Activated CD4-positive, alpha-beta T cell treated with anti-CD3 and anti-CD28 coated beads for 36 hours (primary cell): ENCODE results near the gene CCDC8. TPM values are rescaled to one million over a fixed set of nuclear protein-coding genes. Genes with fewer than 3 reads are reported as not detected.
"Not testable (repeated sequence)": the region's sequence is repeated elsewhere in the genome, so short reads cannot be mapped to it uniquely, and the experiment has no call there.

Experiments used
- ATAC-seq: fragments of 200-7000 bp; cut with Tn5 transposase; one replicate; pipeline ENCODE4 v1.10.0; 2021; ENCODE audit warnings: mild to moderate bottlenecking, moderate library complexity
- CTCF ChIA-PET: fragments of 350-600 bp; sonication (Branson Sonifier 250); formaldehyde crosslinking; loops from one replicate; lab custom pipeline; 2021; ENCODE audit warnings: antibody characterized with exemption; lab: Charles Lee
- POLR2A ChIA-PET: fragments of 350-600 bp; sonication (Branson Sonifier 250); formaldehyde crosslinking; loops from one replicate; lab custom pipeline; 2021; ENCODE audit warnings: antibody characterized with exemption, inconsistent platforms; lab: Charles Lee
- DNase-seq: peaks from one replicate; pipeline ENCODE4 v3.0.0-alpha.2; 2020
- H3K27ac Mint-ChIP-seq: one replicate; pipeline ENCODE4 v1.8.0; 2021; ENCODE audit warnings: mixed read lengths
- H3K27me3 Mint-ChIP-seq: one replicate; pipeline ENCODE4 v1.8.0; 2021; ENCODE audit warnings: mixed read lengths
- H3K36me3 Mint-ChIP-seq: one replicate; pipeline ENCODE4 v1.8.0; 2021; ENCODE audit warnings: low read depth, mixed read lengths
- H3K4me1 Mint-ChIP-seq: one replicate; pipeline ENCODE4 v1.8.0; 2021; ENCODE audit warnings: mixed read lengths
- H3K4me3 Mint-ChIP-seq: one replicate; pipeline ENCODE4 v1.8.0; 2021; ENCODE audit warnings: mild to moderate bottlenecking, moderate library complexity, mixed read lengths
- H3K9me3 Mint-ChIP-seq: one replicate; pipeline ENCODE4 v1.8.0; 2021; ENCODE audit warnings: low read depth, mixed read lengths
- intact Hi-C, 2 experiments: fragments of 100-400 bp; cut with DNase I in 1 of 2; cut with micrococcal nuclease in 1 of 2; formaldehyde crosslinking; loops; one replicate each; pipeline versions ENCODE4 v1.14.2 to v1.15.1; 2022 to 2024; cut with DNase I, micrococcal nuclease
- total RNA-seq, 2 experiments: library from RNA; stranded (reverse); gene quantifications; one replicate each; pipeline ENCODE4 v1.2.3, GENCODE V29; 2021

CCDC8 gene
- total RNA-seq, 2 experiments from 2014 or later = not detected

DNA sequence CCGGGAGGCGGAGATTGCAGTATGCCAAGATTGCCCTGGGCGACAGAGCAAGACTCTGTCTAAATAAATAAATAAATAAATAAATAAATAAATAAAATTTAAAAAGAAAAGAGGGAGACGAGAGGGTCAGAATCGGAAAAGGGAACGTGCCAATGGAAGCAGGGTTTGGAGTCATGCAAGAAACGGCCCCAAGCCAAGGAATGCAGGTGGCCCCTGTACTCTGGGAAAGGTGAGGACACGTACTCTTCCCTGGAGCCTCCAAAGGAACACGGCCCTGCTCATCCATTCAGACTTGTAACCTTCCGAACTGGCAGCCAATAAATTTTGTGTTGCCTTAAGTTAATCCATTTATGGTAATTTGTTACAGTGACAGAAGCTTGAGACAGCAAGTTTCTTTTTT is 35.2 kb upstream of the CCDC8 start:
- ATAC-seq = no peak
- POLR2A ChIA-PET = no interaction called here
- Mint-ChIP-seq H3K4me1 (no peaks in the 10 kb centered on the region), H3K9me3 (peaks cover 8% of the 10 kb centered on the region), H3K27ac (no peak overlapping the region), H3K36me3 (peaks cover 3% of the 10 kb centered on the region), H3K27me3 (peaks cover 14% of the 10 kb centered on the region), H3K4me3 (no peak overlapping the region)
- intact Hi-C loops = no loop called here
- CTCF ChIA-PET = no interaction called here
- DNase-seq = no peak

DNA sequence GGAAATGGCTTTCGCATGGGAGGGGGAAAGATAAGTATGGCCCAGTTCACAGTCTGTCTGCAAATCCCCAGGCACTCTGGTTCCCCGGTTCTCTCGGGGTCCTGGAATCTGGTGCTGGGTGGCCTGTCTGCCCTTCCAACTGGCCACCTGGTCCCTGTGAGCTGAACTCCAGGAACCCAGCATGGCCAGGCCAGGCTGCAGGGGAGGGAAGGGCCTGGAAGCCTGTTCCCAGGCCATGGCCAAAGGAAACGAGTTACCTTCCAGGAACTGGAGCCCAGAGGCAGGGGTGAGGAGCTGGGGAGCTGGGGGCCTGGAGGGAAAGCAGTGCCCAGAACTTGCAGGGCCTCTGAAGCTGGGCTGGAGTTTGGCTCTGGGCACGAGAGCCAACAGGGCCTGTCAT is 34.5 kb upstream of the CCDC8 start:
- Mint-ChIP-seq H3K36me3 (peaks cover 3% of the 10 kb centered on the region), H3K4me1 (no peaks in the 10 kb centered on the region), H3K9me3 (peaks cover 8% of the 10 kb centered on the region), H3K27ac (no peak overlapping the region), H3K4me3 (no peak overlapping the region), H3K27me3 (peaks cover 14% of the 10 kb centered on the region)
- DNase-seq (no peak), ATAC-seq (no peak)
- POLR2A ChIA-PET = no interaction called here
- CTCF ChIA-PET = no interaction called here
- intact Hi-C loops = no loop called here

DNA sequence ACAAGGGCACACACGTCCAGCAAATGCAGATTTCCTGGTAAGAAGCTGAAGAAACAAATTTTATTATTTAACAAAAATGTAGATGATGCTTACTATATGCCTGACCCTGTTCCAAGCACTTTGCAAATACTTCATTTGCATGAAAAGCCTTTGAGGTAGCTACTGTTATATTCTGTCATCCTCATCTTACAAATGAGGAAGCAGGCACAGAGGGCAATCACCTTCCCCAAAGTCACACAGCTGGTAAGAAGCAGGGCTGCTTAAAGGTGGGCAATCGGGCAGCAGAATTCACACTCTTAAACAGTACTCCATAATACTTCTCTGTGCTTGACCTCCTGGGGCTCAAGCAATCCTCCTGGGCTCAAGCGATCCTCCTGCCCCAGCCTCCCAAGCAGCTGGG is 33.6 kb upstream of the CCDC8 start:
- no peak for DNase-seq
- H3K27ac Mint-ChIP-seq = no peak overlapping the region
- peaks cover 3% of the 10 kb centered on the region for H3K36me3 Mint-ChIP-seq
- intact Hi-C loops = no loop called here
- POLR2A ChIA-PET = no interaction called here
- no peak overlapping the region for H3K4me3 Mint-ChIP-seq
- no peaks in the 10 kb centered on the region for H3K4me1 Mint-ChIP-seq
- no peak for ATAC-seq
- H3K9me3 Mint-ChIP-seq = peaks cover 8% of the 10 kb centered on the region
- H3K27me3 Mint-ChIP-seq = peaks cover 14% of the 10 kb centered on the region
- CTCF ChIA-PET = no interaction called here

DNA sequence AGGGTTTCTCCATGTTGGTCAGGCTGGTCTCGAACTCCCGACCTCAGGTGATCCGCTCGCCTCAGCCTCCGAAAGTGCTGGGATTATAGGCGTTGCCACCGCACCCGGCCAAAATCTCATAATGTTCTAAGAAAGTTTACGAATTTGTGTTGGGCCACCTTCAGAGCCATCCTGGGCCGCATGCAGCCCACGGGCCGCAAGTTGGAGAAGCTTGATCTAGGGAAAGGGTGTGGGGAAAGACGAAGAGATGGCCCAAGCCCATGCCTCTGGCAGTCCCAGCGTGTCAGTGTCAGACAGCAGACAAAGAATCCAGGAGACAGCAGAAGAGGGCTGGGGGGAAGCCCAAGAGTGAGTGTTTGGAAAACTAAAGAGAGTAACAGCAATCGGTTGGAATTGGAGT is 32.7 kb upstream of the CCDC8 start:
- Mint-ChIP-seq H3K9me3 (peaks cover 8% of the 10 kb centered on the region), H3K36me3 (peaks cover 3% of the 10 kb centered on the region), H3K4me3 (no peak overlapping the region), H3K27me3 (peaks cover 14% of the 10 kb centered on the region), H3K4me1 (no peaks in the 10 kb centered on the region), H3K27ac (no peak overlapping the region)
- ATAC-seq (no peak), DNase-seq (no peak)
- CTCF ChIA-PET = interaction anchor here (0.6 kb wide), 2 partner anchors 44 to 78 kb away, joined by 3 read pairs; no protein-coding TSS in a partner anchor
- intact Hi-C loops = no loop called here
- POLR2A ChIA-PET = no interaction called here

DNA sequence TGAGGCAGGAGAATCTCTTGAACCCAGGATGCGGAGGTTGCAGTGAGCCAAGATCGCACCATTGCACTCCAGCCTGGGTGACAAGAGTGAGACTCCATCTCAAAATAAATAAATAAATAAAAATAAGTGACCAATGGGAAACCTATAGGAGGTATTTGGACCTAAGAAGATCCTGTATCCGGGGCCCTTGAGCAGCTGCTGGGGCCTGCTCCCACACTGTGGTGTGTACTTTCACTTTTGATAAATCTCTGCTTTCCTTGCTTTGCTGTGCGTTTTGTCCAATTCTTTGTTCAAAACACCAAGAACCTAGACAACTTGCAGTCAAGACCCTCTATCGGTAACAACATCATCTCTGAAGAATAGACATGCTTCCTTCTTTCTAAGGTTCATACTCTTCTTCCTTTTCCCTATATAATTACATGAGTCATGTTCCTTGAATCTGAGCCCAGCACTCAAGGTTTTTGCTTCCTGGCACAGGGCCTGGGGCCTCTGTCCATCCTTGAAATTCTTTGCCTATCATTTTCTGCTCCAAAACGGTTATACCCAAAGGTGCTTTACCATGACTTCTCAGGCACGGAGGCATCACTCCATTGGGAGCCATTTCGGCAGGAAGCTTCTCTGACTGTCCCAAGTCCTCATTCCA is 29.6 kb upstream of the CCDC8 start:
- H3K36me3 Mint-ChIP-seq = no peaks in the 10 kb centered on the region
- intact Hi-C loops = no loop called here
- ChIA-PET CTCF (no interaction called here), POLR2A (no interaction called here)
- no peak overlapping the region for H3K27ac Mint-ChIP-seq
- no peak for DNase-seq
- H3K27me3 Mint-ChIP-seq = peaks cover 8% of the 10 kb centered on the region
- no peaks in the 10 kb centered on the region for H3K4me1 Mint-ChIP-seq
- no peak for ATAC-seq
- H3K4me3 Mint-ChIP-seq = no peak overlapping the region
- no peaks in the 10 kb centered on the region for H3K9me3 Mint-ChIP-seq

DNA sequence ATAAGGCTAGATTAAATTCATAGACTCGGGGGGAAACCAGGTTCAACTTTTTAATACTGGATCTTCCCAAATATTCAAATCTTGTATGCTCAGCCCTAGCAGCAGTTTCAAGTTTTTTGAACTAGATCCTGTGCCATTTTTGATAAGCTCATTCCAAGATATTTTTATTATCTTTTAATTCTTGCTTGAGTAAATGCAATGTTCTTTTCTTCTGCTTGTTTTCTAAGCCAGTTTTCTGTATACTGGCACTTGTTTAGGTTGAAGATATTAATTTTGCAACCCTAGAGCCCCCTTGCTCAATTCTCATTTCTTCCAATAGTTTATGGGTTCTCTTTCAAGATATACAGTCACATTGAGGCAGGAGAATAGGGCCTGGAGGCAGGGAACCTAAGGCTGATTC is 28.5 kb upstream of the CCDC8 start:
- Mint-ChIP-seq H3K36me3 (no peaks in the 10 kb centered on the region), H3K4me3 (no peak overlapping the region), H3K27me3 (peaks cover 8% of the 10 kb centered on the region), H3K9me3 (no peaks in the 10 kb centered on the region), H3K4me1 (no peaks in the 10 kb centered on the region), H3K27ac (no peak overlapping the region)
- ATAC-seq (no peak), DNase-seq (no peak)
- intact Hi-C loops = no loop called here
- CTCF ChIA-PET = no interaction called here
- POLR2A ChIA-PET = no interaction called here

DNA sequence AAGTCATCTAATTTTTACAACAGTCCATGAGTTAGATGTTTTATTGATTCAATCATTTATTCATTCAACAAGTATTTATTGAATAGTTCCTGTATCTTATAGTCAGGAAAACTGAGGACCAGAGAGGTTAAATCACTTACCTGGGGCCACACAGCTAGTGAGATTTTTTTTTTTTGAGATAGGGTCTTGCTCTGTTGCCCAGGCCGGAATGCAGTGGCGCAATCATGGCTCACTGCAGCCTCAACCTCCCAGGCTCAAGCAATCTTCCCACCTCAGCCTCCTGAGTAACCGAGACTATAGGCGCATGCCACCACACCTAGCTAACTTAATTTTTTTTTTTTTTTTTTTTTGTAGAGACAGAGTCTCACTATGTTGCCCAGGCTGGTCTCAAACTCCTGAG is 22.3 kb upstream of the CCDC8 start:
- H3K9me3 Mint-ChIP-seq, H3K4me3 Mint-ChIP-seq, H3K4me1 Mint-ChIP-seq, POLR2A ChIA-PET, intact Hi-C loops, ATAC-seq, H3K36me3 Mint-ChIP-seq, DNase-seq, H3K27ac Mint-ChIP-seq: not testable (repeated sequence)
- peaks cover 29% of the 10 kb centered on the region for H3K27me3 Mint-ChIP-seq
- CTCF ChIA-PET = interaction anchor here (0.6 kb wide), 1 partner anchor 286 kb away, joined by 3 read pairs; no protein-coding TSS in a partner anchor

DNA sequence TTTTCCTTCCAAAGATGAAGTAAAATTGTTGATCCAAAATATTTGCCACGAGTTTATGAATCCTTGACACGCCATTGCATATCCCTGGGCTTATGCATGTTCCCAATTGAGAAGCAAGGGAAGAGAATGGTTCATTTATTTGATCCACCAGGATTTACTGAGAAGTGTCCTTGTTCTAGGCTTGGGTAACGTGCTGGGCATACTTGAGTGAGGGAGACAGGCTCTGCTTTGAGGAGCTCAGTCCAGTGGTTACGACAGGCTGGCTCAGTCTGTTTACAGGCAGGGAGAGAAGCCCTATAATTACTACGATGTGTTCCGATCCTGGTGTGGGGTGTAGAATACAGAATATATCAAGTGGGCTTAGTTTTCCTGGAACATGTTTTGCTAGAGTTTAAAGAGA is 21.6 kb upstream of the CCDC8 start:
- Mint-ChIP-seq H3K9me3 (no peaks in the 10 kb centered on the region), H3K4me1 (no peaks in the 10 kb centered on the region), H3K4me3 (no peak overlapping the region), H3K36me3 (no peaks in the 10 kb centered on the region), H3K27me3 (peaks cover 34% of the 10 kb centered on the region), H3K27ac (no peak overlapping the region)
- no peak for ATAC-seq
- ChIA-PET POLR2A (no interaction called here), CTCF (interaction anchor here (0.7 kb wide), 1 partner anchor 94 kb away, joined by 3 read pairs; no protein-coding TSS in a partner anchor)
- DNase-seq = no peak
- intact Hi-C loops = no loop called here

DNA sequence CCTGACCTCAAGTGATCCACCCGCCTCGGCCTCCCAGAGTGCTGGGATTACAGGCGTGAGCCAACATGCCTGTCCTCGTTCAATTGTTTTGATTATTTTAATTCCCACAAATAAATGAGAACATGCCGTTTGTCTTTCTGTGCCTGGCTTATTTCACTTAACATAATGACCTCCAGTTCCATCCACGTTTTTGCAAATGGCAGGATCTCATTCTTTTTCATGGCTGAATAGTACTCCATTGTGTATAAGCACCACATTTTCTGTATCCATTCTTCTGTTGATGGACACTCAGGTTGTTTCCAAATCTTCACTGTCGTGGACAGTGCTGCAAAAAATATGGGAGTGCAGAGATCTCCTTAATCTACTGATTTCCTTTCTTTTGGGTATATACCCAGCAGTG is 20.1 kb upstream of the CCDC8 start:
- POLR2A ChIA-PET, H3K27ac Mint-ChIP-seq, DNase-seq, CTCF ChIA-PET, H3K9me3 Mint-ChIP-seq, H3K36me3 Mint-ChIP-seq, H3K4me1 Mint-ChIP-seq, intact Hi-C loops, ATAC-seq, H3K4me3 Mint-ChIP-seq: not testable (repeated sequence)
- peaks cover 49% of the 10 kb centered on the region for H3K27me3 Mint-ChIP-seq

DNA sequence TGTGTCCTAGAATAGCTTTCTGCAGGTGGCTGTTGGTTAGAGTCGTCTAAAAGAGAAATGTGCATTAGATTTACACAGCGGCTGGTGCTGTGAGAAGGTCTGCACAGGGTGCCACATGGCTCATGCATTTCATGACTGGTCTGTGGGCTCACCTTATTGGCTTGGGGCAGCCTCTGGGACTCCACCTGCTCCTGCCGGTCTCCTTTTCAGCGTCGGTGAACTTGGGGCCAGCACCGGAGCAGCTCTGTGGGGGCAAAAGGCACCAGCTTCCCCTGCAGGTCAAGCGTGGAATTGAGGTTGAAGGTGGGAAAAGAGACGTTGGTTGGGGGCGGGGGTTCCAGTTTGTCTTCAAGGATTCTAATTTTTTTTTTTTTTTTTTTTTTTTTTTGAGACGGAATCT is 18.5 kb upstream of the CCDC8 start:
- intact Hi-C loops = no loop called here
- ChIA-PET CTCF (interaction anchor here (0.6 to 1.0 kb wide), 4 partner anchors 13 to 46 kb away, joined by 3 read pairs; no protein-coding TSS in a partner anchor), POLR2A (no interaction called here)
- peak; percentile 24 for DNase-seq
- Mint-ChIP-seq H3K27me3 (peaks cover 62% of the 10 kb centered on the region), H3K27ac (no peak overlapping the region), H3K9me3 (no peaks in the 10 kb centered on the region), H3K4me3 (no peak overlapping the region), H3K36me3 (no peaks in the 10 kb centered on the region), H3K4me1 (peaks cover 19% of the 10 kb centered on the region)
- ATAC-seq = no peak

DNA sequence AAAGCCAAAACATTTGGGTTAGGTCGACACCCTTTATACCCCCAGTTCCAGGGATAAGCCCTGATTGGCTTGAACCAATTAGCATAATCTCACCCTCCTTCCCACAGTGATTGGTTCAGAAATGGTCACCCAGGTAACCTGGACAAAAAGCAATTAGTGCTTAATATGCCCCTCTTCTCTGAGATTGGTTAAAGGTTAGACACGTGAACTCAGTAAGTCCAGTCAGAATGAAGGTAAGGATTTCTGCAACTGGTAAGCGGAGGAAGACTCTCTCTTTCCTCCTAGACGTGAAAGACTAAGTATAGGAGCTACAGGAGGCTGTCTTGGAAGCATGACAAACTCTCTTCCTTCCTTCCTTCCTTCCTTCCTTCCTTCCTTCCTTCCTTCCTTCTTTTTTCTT is 16.6 kb upstream of the CCDC8 start:
- no peak for ATAC-seq
- Mint-ChIP-seq H3K4me3 (no peak overlapping the region), H3K27ac (no peak overlapping the region), H3K4me1 (peaks cover 27% of the 10 kb centered on the region), H3K9me3 (no peaks in the 10 kb centered on the region), H3K36me3 (no peaks in the 10 kb centered on the region), H3K27me3 (peaks cover 69% of the 10 kb centered on the region)
- ChIA-PET CTCF (interaction anchor here (0.6 kb wide), 2 partner anchors 57 to 65 kb away, joined by 3 read pairs; no protein-coding TSS in a partner anchor), POLR2A (no interaction called here)
- intact Hi-C loops = no loop called here
- DNase-seq = no peak

DNA sequence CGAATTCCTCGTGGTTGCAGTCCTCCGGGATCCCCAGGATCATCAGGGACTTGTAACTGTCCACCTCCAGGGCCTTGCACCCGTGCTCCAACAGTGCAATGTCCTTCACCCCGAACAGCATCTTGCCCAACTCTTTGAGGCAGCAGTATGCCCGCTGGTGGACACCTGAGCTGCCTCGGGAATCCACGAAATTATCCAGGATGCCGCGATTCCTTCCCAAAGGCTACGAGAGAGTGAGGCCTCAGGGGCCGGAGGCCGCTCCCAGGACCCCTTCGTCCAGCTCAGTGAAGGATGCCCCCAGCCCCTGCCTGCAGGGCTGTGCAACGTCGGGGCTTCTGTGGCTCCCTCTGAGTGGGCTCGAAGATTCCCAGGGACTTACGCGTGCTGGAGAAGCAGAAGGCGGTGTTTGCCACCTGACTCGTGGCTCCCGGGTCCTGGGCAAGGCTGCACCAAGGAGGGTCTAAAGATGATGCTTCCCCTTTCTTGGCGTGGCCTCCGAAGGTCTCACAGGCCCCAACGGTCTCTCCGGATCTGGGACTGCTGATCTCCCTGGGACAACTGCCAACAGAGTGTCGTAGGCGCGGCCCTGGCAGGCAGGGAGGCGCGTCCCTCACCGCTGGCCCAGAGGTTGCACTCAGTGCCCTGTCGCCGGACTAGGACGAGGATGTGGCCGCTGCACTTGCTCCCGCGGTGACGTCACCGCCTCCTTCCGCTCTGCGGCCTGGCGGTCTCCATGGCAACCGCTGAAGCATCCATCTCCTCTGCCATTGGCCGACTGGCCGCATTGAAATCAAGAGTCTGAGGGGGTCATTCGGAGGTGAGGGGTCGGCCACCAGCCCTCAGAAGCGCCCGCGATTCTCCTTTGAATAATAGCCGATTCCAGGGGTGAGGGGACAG is 15.1 kb upstream of the CCDC8 start, which contains the start of gene PNMA8C:
TSS of gene PNMA8C (minus strand) at position 698 of the 897 bp plus-strand sequence. CDS start at position 121, 577 bp downstream.
- POLR2A ChIA-PET = no interaction called here
- Mint-ChIP-seq H3K36me3 (no peaks in the 10 kb centered on the region), H3K4me3 (peak within 1 kb of the TSS; percentile 41), H3K4me1 (peaks cover 27% of the 10 kb centered on the region), H3K9me3 (no peaks in the 10 kb centered on the region), H3K27ac (no peak within 1 kb of the TSS), H3K27me3 (peaks cover 69% of the 10 kb centered on the region)
- ATAC-seq (peak; percentile 32), DNase-seq (peak; percentile 75)
- intact Hi-C loops = no loop called here
- CTCF ChIA-PET = no interaction called here
